Panc1 (cell line): ENCODE data around the gene CPPED1. TPM values are rescaled to one million over a fixed set of nuclear protein-coding genes. Genes with fewer than 3 reads are reported as not detected.

Source experiments
- ATAC-seq: fragments of 200-7000 bp; cut with Tn5 transposase; 2 replicates; pipeline ENCODE4 v1.9.1; 2020; ENCODE audit warnings: mild to moderate bottlenecking, moderate library complexity
- BruUV-seq: library from RNA; stranded (reverse); fragments of 400-500 nt; replicated peaks from 2 replicates; lab custom pipeline; 2021; lab: Mats Ljungman, UMichigan
- CTCF ChIA-PET: fragments of 300-600 bp; sonication (Branson Sonifier 250); formaldehyde crosslinking; loops from one replicate; lab custom pipeline; 2022; ENCODE audit warnings: antibody characterized with exemption; lab: Charles Lee
- POLR2A ChIA-PET: fragments of 300-600 bp; sonication (Branson Sonifier 250); formaldehyde crosslinking; loops from one replicate; lab custom pipeline; 2022; ENCODE audit warnings: antibody characterized with exemption; lab: Charles Lee
- DNase-seq: peaks from one replicate; pipeline ENCODE4 v3.0.0-alpha.2; 2010; ENCODE audit warnings: low read depth, low spot score
- H3K27ac ChIP-seq: 2 replicates; pipeline ENCODE4 v1.5.1; 2011; ENCODE audit warnings: mild to moderate bottlenecking, low read length, inconsistent platforms
- H3K27me3 ChIP-seq: fragments of 200-500 bp; sonication (Bioruptor generic); 2 replicates; pipeline ENCODE4 v1.6.0; 2014; ENCODE audit warnings: low read length, inconsistent platforms; ENCODE audit not compliant: control insufficient read depth, insufficient read depth
- H3K36me3 ChIP-seq: fragments of 200-500 bp; sonication (Bioruptor generic); 2 replicates; pipeline ENCODE4 v1.5.1; 2014; ENCODE audit warnings: inconsistent platforms, mild to moderate bottlenecking, low read length, moderate library complexity; ENCODE audit not compliant: control insufficient read depth, insufficient read depth
- H3K4me1 ChIP-seq: 2 replicates; pipeline ENCODE4 v1.5.1; 2011; ENCODE audit warnings: inconsistent platforms, mild to moderate bottlenecking, low read length, moderate library complexity; ENCODE audit not compliant: control insufficient read depth, insufficient read depth
- H3K4me3 ChIP-seq, 2 experiments: 2 replicates each; pipeline ENCODE4 v1.5.1; 2011 to 2012; ENCODE audit warnings: low read depth in 2 of 2, low read length in 2 of 2, mild to moderate bottlenecking in 2 of 2, inconsistent platforms in 1 of 2, moderate library complexity in 1 of 2
- H3K9me3 ChIP-seq: fragments of 200-500 bp; sonication (Bioruptor generic); 2 replicates; pipeline ENCODE4 v1.5.1; 2014; ENCODE audit warnings: low read depth, mild to moderate bottlenecking, inconsistent platforms, low read length, moderate library complexity; ENCODE audit not compliant: control insufficient read depth, insufficient read depth
- POLR2AphosphoS5 ChIP-seq: IDR thresholded peaks from 2 replicates; pipeline ENCODE4 v1.6.1; 2012; ENCODE audit warnings: mild to moderate bottlenecking, low read depth, low read length, moderate library complexity
- SIN3A ChIP-seq: IDR thresholded peaks from 2 replicates; pipeline ENCODE4 v1.6.1; 2012; ENCODE audit warnings: low read depth, mild to moderate bottlenecking, low read length, moderate library complexity, borderline replicate concordance; ENCODE audit not compliant: insufficient read depth
- TCF7L2 ChIP-seq: IDR thresholded peaks from 2 replicates; pipeline ENCODE4 v1.6.1; 2011; ENCODE audit warnings: mild to moderate bottlenecking, low read depth, low read length, inconsistent platforms
- in situ Hi-C: cut with HindIII; loops from 2 replicates; pipeline ENCODE4 v1.10.0; 2016; ENCODE audit warnings: low sequenced_read_pairs, low pct_unique_long_range_greater_than_20kb
- intact Hi-C: fragments of 100-400 bp; cut with micrococcal nuclease; formaldehyde crosslinking; loops from one replicate; pipeline ENCODE4 v1.10.0; 2022; ENCODE audit not compliant: unreplicated experiment
- total RNA-seq: library from RNA; stranded (reverse); gene quantifications from one replicate; pipeline ENCODE4 v1.2.1, GENCODE V29; 2021; ENCODE audit not compliant: unreplicated experiment
- TF ChIP-seq, protein P1 (sequence below), 2 experiments: IDR thresholded peaks; 2 replicates each; pipeline ENCODE4 v1.6.1; 2011 to 2012; ENCODE audit warnings: low read depth in 2 of 2, control low read depth in 1 of 2, low read length in 1 of 2, mild to moderate bottlenecking in 1 of 2, moderate library complexity in 1 of 2; ENCODE audit not compliant: insufficient read depth in 1 of 2
- TF ChIP-seq, protein P2 (sequence below): fragments of 450-650 bp; IDR thresholded peaks from 2 replicates; pipeline ENCODE4 v1.5.1; 2017; ENCODE audit warnings: mild to moderate bottlenecking

Gene CPPED1
- total RNA-seq, 1 experiment from 2014 or later = 12.5 TPM

DNA sequence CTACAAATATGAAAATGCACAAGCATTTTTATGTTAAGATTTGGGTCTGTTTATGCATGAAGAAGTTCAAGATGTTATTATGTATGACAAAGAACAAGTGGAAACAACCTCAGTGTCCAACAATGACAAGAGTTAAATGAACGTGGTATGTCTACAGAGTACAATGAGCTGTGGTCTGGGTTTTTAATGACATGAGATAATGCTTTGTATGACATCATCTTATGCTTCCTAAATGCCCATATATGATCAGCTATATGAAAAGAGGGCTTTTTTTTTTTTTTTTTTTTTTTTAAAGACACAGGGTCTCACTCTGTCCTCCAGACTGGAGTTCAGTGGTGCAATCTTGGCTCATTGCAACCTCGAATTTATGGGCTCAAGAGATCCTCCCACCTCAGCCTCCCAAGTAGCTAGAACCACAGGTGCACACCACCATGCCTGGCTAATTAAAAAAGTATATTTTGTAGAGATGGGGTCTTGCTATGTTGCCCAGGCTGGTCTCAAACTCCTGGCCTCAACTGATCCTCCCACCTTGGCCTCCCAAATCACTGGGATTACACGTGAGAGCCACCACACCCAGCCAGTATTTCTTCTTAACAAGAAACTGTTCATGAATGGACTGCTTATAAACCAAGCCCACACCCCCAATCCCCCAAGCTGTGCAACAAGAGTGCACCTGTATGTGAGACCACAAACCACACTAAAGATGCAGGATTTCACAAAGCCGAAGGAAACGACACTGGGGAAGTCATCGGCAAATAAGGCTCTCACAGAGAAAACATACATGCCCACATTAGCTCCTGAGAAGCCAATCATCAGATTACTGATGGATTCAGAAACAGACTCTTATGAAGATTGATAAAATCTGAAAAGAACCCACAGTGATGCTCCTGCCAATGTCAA, 114.5 kb downstream of the CPPED1 start:
- intact Hi-C loops = no loop called here
- Histone ChIP-seq H3K9me3 (no peaks in the 10 kb centered on the region), H3K27me3 (no peaks in the 10 kb centered on the region), H3K4me3 (no peak overlapping the region), H3K27ac (no peak overlapping the region), H3K36me3 (no peaks in the 10 kb centered on the region), H3K4me1 (no peaks in the 10 kb centered on the region)
- BruUV-seq = no TSS peak
- CTCF ChIA-PET = interaction anchor here (0.6 kb wide), 1 partner anchor 24 kb away, joined by 15 read pairs; no protein-coding TSS in a partner anchor
- no peak for TF ChIP-seq SIN3A
- TF ChIP-seq, protein P1, sequence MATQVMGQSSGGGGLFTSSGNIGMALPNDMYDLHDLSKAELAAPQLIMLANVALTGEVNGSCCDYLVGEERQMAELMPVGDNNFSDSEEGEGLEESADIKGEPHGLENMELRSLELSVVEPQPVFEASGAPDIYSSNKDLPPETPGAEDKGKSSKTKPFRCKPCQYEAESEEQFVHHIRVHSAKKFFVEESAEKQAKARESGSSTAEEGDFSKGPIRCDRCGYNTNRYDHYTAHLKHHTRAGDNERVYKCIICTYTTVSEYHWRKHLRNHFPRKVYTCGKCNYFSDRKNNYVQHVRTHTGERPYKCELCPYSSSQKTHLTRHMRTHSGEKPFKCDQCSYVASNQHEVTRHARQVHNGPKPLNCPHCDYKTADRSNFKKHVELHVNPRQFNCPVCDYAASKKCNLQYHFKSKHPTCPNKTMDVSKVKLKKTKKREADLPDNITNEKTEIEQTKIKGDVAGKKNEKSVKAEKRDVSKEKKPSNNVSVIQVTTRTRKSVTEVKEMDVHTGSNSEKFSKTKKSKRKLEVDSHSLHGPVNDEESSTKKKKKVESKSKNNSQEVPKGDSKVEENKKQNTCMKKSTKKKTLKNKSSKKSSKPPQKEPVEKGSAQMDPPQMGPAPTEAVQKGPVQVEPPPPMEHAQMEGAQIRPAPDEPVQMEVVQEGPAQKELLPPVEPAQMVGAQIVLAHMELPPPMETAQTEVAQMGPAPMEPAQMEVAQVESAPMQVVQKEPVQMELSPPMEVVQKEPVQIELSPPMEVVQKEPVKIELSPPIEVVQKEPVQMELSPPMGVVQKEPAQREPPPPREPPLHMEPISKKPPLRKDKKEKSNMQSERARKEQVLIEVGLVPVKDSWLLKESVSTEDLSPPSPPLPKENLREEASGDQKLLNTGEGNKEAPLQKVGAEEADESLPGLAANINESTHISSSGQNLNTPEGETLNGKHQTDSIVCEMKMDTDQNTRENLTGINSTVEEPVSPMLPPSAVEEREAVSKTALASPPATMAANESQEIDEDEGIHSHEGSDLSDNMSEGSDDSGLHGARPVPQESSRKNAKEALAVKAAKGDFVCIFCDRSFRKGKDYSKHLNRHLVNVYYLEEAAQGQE (IDR thresholded peaks at IDR 0.05; ENCODE audit: insufficient read depth in 1 of 2, low read depth in 2 of 2, low read length in 1 of 2) = no peak
- DNase-seq (no peak), ATAC-seq (no peak)
- in situ Hi-C loops = no loop called here
- POLR2A ChIA-PET = no interaction called here

DNA sequence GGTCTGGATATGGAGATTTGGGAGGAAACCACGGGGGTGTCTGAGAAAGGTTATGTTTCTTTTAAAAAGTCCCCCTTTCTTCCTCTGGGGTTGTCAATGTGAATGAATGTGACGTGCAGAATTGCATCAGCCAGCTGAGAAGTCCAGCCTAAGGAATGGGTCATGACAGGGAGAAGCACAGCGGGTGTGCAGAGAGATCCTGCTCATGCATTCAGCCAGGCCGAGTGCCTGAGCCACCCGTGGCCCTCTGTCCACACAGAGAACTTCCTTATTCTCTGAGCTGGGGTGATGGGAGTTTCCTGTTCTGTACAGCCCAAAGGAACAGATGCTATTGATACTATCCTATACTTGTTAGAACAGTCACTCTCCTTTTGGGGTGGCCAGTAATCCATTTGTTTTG, 117.9 kb downstream of the CPPED1 start:
- no peak overlapping the region for H3K4me3 ChIP-seq
- ChIA-PET CTCF (no interaction called here), POLR2A (no interaction called here)
- H3K9me3 ChIP-seq = no peaks in the 10 kb centered on the region
- TF ChIP-seq, protein P2, sequence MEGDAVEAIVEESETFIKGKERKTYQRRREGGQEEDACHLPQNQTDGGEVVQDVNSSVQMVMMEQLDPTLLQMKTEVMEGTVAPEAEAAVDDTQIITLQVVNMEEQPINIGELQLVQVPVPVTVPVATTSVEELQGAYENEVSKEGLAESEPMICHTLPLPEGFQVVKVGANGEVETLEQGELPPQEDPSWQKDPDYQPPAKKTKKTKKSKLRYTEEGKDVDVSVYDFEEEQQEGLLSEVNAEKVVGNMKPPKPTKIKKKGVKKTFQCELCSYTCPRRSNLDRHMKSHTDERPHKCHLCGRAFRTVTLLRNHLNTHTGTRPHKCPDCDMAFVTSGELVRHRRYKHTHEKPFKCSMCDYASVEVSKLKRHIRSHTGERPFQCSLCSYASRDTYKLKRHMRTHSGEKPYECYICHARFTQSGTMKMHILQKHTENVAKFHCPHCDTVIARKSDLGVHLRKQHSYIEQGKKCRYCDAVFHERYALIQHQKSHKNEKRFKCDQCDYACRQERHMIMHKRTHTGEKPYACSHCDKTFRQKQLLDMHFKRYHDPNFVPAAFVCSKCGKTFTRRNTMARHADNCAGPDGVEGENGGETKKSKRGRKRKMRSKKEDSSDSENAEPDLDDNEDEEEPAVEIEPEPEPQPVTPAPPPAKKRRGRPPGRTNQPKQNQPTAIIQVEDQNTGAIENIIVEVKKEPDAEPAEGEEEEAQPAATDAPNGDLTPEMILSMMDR = no peak
- TF ChIP-seq TCF7L2 = no peak
- no peak for TF ChIP-seq POLR2AphosphoS5
- no peak for TF ChIP-seq SIN3A
- TF ChIP-seq, protein P1 (IDR thresholded peaks at IDR 0.05; ENCODE audit: insufficient read depth in 1 of 2, low read depth in 2 of 2, low read length in 1 of 2) = no peak
- in situ Hi-C loops = no loop called here
- DNase-seq (no peak), ATAC-seq (no peak)
- no TSS peak for BruUV-seq
- H3K36me3 ChIP-seq = no peaks in the 10 kb centered on the region
- no peaks in the 10 kb centered on the region for H3K4me1 ChIP-seq
- H3K27me3 ChIP-seq = no peaks in the 10 kb centered on the region
- no peak overlapping the region for H3K27ac ChIP-seq
- intact Hi-C loops = no loop called here
